ENCODE data around the gene GSN.

The GSN gene

DNA sequence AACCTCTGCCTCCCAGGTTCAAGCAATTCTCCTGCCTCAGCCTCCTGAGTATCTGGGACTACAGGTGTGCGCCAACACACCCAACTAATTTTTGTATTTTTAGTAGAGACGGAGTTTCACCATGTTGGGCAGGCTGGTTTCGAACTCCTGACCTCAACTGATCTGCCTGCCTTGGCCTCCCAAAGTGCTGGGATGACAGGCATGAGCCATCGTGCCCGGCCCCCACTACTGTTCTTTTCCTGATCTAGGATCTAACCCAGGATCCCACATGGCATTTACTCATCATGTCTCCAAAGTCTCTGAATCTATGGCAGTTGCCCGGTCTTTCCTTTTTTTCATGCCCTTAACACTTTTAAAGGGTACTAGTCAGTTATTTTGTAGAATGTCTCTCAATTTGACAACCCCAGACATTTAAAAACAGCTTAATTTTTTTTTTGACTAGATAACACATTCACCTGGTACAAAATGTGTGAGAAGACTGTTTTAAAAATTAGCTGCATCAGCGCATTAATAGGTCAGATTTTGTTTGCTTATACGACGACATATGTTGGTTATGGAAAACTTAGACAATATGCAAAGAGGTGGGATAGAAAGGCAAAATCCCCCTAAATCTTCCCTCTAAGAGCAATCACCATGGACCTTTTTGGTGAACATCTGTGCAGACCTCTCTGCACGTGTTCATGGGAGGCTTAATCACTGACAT, 55.6 kb downstream of the GSN start:
- DNase-seq (ENCODE audit: low spot score), result no peak

- no peak for DNase-seq (ENCODE audit: low spot score)
These were observed 56.4 kb downstream of the GSN start for GRCh38 chr9:121324316-121324715.

GRCh38 chr9:121324755-121325154, 56.8 kb downstream of the GSN start:
- DNase-seq (ENCODE audit: low spot score), result no peak

DNA sequence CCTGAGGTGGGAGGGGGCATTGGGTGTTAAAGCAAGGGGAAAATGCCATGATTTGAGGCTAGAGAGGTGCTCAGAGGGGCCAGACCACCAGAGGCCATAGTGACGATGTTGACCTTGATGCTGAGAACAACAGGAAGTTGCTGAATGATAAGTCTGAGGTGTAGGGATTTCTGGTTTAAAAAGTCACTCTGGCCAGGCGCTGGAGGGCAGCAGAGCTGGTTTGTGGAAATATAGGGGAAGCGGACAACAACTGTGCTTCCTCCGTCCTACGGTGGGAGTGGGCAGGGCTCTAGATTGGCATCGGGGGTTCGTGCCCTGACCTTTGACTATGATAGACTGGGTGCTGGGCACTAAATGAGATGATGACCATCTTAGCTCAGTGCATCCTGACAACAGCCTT, 57.4 kb downstream of the GSN start:
- peak; percentile 72 for DNase-seq (ENCODE audit: low spot score)

- peak; percentile 93 for DNase-seq (ENCODE audit: low spot score)
These were observed 58.3 kb downstream of the GSN start for GRCh38 chr9:121326130-121326838.

- DNase-seq (ENCODE audit: low spot score), result no peak
These were observed 59.1 kb downstream of the GSN start for GRCh38 chr9:121326901-121327613.

- no peak for DNase-seq (ENCODE audit: low spot score)
These were observed 60.5 kb downstream of the GSN start for GRCh38 chr9:121328476-121328875.

- DNase-seq (ENCODE audit: low spot score), result no peak
These were observed 61.1 kb downstream of the GSN start for GRCh38 chr9:121328876-121329681.

DNA sequence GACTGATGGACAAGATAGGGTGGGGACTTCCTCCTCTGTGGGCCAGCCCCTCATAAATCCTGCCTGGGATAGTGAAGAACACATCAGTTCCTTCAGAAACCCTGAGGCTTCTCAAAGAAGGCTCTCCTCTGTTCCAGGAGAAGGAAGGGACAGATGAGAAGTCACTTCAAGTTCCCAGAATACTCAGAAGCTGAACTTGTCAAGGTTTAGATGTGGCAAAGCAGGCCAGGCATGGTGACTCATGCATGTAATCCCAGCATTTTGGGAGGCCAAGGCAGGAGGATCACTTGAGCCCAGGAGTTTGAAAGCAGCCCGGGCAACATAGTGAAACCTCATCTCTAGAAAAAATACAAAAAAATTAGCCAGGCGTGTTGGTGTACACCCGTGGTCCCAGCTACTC, 63.6 kb downstream of the GSN start:
- DNase-seq (ENCODE audit: low spot score), result no peak

DNA sequence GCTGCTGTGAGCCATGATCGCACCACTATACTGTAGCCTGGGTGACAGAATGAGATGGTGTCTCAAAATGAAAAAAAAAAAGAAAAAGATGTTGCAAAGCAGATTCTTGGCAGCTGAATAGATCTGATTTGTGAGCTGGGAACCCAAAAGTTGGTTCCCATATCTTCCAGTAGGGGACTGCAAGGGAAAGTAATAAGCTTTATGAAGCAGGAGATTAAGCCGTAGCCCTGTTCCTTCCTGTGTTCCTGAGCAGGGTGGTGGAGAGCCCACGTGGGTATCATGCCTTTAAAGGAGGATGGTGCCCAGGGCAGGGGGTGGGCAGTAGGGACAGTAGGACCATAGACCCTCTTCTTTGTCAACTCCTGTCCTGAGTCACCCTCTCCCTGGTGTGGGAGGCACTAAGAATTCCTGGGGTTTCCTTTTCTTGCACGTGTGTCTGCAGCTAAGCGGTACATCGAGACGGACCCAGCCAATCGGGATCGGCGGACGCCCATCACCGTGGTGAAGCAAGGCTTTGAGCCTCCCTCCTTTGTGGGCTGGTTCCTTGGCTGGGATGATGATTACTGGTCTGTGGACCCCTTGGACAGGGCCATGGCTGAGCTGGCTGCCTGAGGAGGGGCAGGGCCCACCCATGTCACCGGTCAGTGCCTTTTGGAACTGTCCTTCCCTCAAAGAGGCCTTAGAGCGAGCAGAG, 64.2 kb downstream of the GSN start:
- no peak for DNase-seq (ENCODE audit: low spot score)

DNA sequence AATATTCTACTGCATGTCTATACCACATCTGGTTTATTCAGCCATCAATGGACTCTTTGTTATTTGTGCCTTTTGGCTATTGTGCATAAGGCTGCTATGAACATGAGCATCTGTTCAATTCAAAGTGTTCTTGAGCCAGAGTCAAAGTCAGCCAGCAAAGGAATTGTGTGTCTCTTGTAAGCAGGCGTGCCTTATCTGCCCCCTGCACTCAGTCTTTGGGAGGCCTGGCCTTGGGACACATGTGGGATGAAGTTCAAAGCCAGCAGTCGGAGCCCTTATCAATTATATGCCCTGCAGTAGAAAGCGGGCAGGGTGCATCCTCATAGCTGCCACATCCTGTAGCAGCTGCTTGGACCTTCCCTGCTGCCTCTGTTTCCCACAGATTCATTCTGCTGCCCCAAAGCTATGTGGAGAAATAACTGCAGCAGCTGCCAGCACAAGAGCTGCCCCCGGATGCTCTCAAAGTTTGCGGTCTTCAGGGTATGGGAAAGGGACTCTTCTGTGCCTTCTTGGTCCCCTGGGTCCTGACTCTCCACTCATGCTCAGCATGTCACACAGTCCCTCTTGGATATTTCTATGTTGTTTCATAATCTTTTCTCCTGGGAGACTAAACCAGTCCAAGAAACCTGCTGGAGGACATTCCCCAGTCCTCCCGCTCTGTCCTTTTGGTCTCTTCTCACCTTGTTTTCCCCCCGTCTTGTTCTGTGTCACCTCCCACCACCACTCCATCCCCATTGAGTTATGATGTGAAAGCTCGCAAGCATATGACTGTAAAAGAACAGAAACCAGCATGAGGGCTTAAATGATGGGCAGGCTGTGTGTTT, 66.2 kb downstream of the GSN start:
- no peak for DNase-seq (ENCODE audit: low spot score)

DNA sequence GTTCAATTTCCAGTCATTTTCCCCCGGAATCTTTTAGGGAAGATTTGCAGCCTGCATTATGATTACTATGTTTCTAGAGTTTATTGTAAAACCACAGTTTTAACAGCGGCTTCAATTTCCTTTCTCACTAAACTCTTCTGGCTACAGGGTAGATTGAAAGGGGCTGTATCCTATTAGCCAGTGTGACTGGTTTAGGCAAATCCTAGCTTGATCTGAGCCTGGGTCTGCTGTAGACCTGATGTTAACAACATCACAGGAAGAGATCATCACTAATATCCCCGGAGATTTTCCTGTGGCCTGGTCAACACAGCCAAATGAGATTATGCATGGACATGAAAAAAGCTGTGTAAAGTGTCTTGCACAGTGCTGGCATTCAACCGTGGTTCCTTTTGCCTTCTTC, 68.7 kb downstream of the GSN start:
- no peak for DNase-seq (ENCODE audit: low spot score)

GRCh38 chr9:121339437-121339836, 71.5 kb downstream of the GSN start:
- no peak for DNase-seq (ENCODE audit: low spot score)

DNA sequence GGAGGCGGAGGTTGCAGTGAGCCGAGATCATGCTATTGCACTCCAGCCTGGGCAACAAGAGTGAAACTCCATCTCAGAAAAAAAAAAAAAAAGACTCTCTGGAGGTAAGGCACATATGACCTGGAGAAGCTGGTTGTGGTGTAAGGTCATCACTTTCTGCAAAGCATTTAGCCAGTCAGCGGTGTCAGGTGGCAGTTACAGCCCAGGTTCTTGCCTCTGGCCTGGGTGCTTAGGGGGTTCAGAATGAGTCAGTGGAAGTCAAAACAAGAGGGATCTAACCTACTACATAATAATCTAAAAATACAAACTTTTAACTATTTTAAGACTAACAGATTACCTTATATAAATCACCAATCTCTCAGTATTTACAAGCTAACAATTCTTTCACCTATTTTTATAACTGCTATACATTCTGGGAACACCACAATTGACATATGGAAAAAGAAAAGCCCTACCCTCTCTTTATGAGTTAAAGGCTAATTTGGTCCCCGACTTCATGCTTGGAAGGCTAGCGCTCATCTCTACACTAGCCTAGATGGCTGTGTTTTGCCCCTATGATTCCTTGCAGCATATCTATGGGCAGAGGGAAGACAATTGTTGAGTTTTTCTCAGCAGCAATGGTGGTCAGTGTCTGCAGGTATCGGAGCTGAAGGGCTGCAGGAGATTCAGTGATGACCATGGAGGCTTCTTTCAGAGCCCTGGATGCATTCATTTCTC, 72.9 kb downstream of the GSN start:
- DNase-seq (ENCODE audit: low spot score), result no peak

- no peak for DNase-seq (ENCODE audit: low spot score)
These were observed 76.2 kb downstream of the GSN start for GRCh38 chr9:121344184-121344583.

DNA sequence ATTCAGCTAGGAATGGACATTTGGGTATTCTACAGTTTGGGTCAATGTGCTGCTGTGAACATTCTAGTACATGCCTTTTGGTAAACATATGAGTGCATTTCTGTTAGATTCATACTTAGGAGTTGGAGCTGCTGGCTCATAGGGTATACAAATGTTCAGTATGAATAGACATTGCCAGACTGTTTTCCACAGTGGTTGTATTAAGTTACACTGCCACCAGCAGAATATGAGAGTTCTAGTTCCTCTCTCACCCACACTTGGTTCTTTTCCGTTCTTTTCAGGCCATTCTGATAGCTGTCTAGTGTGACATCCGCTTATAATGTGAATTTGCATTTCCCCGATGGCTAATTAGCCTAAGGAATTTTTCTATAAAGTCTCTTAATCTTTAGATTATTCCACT, 77.1 kb downstream of the GSN start:
- DNase-seq (ENCODE audit: low spot score), result no peak

DNA sequence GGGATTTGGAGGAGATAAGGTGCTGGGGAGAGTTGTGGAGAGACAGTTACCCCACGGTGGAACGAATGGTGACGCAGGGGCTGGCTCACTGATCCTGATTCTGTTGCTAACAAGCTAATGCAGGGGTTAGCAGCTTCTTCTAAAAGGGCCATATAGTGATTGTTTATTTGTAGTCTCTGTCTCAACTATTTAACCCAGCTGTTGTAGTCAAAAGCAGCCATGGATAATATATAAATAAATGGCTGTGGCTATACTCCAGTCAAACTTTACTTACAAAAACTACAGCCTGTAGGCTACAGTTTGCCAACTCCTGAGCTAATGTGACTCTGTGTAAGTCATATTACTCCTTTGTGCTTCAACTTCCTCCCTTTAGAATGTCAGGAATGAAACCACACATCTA, 80.3 kb downstream of the GSN start:
- DNase-seq (ENCODE audit: low spot score), result no peak

DNA sequence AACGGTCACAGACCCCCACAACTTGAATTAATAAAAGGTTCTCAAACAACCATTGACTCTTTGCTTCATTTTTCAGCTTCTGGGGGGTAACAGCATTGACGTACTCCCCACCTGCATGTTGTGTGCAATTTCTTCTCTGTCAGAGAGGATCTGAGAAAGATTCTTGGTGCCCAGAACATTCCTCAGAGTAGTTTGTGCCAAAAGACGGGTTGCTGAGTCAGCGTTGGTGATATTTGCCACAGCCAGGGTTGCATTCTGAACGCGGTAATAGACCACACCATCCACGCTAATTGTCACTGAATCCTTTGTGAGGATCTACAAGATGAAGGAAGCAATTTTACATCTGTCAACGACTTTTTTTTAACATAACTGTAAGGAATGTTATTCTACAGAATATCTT, 81.0 kb downstream of the GSN start:
- no peak for DNase-seq (ENCODE audit: low spot score)

DNA sequence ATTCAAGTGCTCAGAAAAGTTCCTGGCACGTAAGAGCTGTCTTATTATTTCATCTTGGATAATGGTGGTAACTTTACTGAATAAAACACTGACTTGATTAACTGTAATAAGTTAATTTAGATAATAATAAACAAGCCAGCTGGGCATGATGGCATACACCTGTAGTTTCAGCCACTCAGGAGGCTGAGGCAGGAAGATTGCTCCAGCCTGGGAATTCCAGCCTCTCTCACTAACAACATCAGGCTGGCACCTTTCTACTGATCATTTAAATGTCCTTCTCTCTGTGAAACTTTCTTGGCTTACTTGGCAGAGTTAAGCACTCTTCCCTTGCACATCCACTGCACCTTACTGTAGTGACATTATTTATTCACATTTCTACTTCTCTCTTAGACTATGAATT, 82.1 kb downstream of the GSN start:
- no peak for DNase-seq (ENCODE audit: low spot score)

- peak; percentile 57 for DNase-seq (ENCODE audit: low spot score)
These were observed 83.1 kb downstream of the GSN start for GRCh38 chr9:121350993-121351561.

All from kidney capillary endothelial cell (primary cell).